Measurements from ENCODE around the gene MRPL22. TPM values are rescaled to one million over a fixed set of nuclear protein-coding genes. Genes with fewer than 3 reads are reported as not detected.
"Not testable (repeated sequence)": the region's sequence is repeated elsewhere in the genome, so short reads cannot be mapped to it uniquely, and the experiment has no call there.

The MRPL22 gene
- total RNA-seq, 1 experiment from 2014 or later, result 56.2 TPM

GRCh38 chr5:154995679-154996078 is 54.8 kb downstream of the MRPL22 start:
- no peaks in the 10 kb centered on the region for H3K36me3 ChIP-seq
- no peak overlapping the region for H3K4me3 ChIP-seq
- no peaks in the 10 kb centered on the region for H3K9me3 ChIP-seq (replicated peaks)
- no peaks in the 10 kb centered on the region; the same call in 1 of the 2 replicates for H3K27me3 ChIP-seq
- H3K4me1 ChIP-seq, result no peaks in the 10 kb centered on the region
- H3K27ac ChIP-seq, result no peak overlapping the region
- peak in 1 of 2 experiments; percentile 45 for DNase-seq

GRCh38 chr5:154997746-154998145 is 56.9 kb downstream of the MRPL22 start:
- DNase-seq, result no peak
- no peaks in the 10 kb centered on the region; the same call in 1 of the 2 replicates for H3K27me3 ChIP-seq
- no peaks in the 10 kb centered on the region for H3K36me3 ChIP-seq
- H3K27ac ChIP-seq, result no peak overlapping the region
- H3K4me1 ChIP-seq, result no peaks in the 10 kb centered on the region
- no peak overlapping the region for H3K4me3 ChIP-seq
- H3K9me3 ChIP-seq (replicated peaks), result no peaks in the 10 kb centered on the region

GRCh38 chr5:154999865-155000264 is 59.0 kb downstream of the MRPL22 start:
- Histone ChIP-seq H3K4me3 (no peak overlapping the region), H3K27me3 (no peaks in the 10 kb centered on the region), H3K36me3 (no peaks in the 10 kb centered on the region), H3K9me3 (replicated peaks) (no peaks in the 10 kb centered on the region), H3K4me1 (no peaks in the 10 kb centered on the region), H3K27ac (no peak overlapping the region)
- DNase-seq, result no peak

GRCh38 chr5:155001523-155001922 is 60.6 kb downstream of the MRPL22 start:
- no peaks in the 10 kb centered on the region for H3K9me3 ChIP-seq (replicated peaks)
- H3K4me3 ChIP-seq, result no peak overlapping the region
- H3K27ac ChIP-seq, result no peak overlapping the region
- H3K36me3 ChIP-seq, result no peaks in the 10 kb centered on the region
- no peak for DNase-seq
- H3K4me1 ChIP-seq, result no peaks in the 10 kb centered on the region
- H3K27me3 ChIP-seq, result no peaks in the 10 kb centered on the region

GRCh38 chr5:155002722-155003121 is 61.8 kb downstream of the MRPL22 start:
- not testable (repeated sequence) for H3K27me3 ChIP-seq; H3K4me1 ChIP-seq; H3K9me3 ChIP-seq (replicated peaks); H3K36me3 ChIP-seq; H3K4me3 ChIP-seq; DNase-seq; H3K27ac ChIP-seq

GRCh38 chr5:155004138-155004744 is 63.4 kb downstream of the MRPL22 start:
- Histone ChIP-seq H3K9me3 (replicated peaks) (no peaks in the 10 kb centered on the region), H3K27me3 (no peaks in the 10 kb centered on the region), H3K27ac (no peak overlapping the region), H3K4me3 (no peak overlapping the region), H3K4me1 (no peaks in the 10 kb centered on the region), H3K36me3 (no peaks in the 10 kb centered on the region)
- DNase-seq, result peak; percentile 9 to 39

GRCh38 chr5:155006265-155006664 is 65.4 kb downstream of the MRPL22 start:
- not testable (repeated sequence) for H3K27ac ChIP-seq; H3K9me3 ChIP-seq (replicated peaks); H3K36me3 ChIP-seq; DNase-seq; H3K4me3 ChIP-seq; H3K27me3 ChIP-seq; H3K4me1 ChIP-seq

GRCh38 chr5:155008669-155009068 is 67.8 kb downstream of the MRPL22 start:
- H3K9me3 ChIP-seq (replicated peaks), result no peaks in the 10 kb centered on the region
- no peak overlapping the region for H3K4me3 ChIP-seq
- H3K27ac ChIP-seq, result no peak overlapping the region
- H3K4me1 ChIP-seq, result no peaks in the 10 kb centered on the region
- no peak for DNase-seq
- H3K36me3 ChIP-seq, result no peaks in the 10 kb centered on the region
- no peaks in the 10 kb centered on the region for H3K27me3 ChIP-seq

- Histone ChIP-seq H3K4me1 (no peaks in the 10 kb centered on the region), H3K9me3 (replicated peaks) (no peaks in the 10 kb centered on the region), H3K4me3 (no peak overlapping the region), H3K27ac (no peak overlapping the region), H3K27me3 (no peaks in the 10 kb centered on the region), H3K36me3 (no peaks in the 10 kb centered on the region)
- DNase-seq, result no peak
These were observed 70.0 kb downstream of the MRPL22 start for GRCh38 chr5:155010881-155011280.

- Histone ChIP-seq H3K27me3 (no peaks in the 10 kb centered on the region; the same call in 1 of the 2 replicates), H3K4me1 (no peaks in the 10 kb centered on the region), H3K4me3 (no peak within 1 kb of the TSS), H3K36me3 (no peaks in the 10 kb centered on the region), H3K9me3 (replicated peaks) (no peaks in the 10 kb centered on the region), H3K27ac (no peak within 1 kb of the TSS)
- DNase-seq, result no peak
These were observed 72.7 kb downstream of the MRPL22 start, which contains the start of gene KIF4B for GRCh38 chr5:155013526-155013925. KIF4B (plus strand) TSS chr5:155013755; CDS start chr5:155013860, 105 bp downstream.

- no peak for DNase-seq
- H3K4me3 ChIP-seq, result no peak overlapping the region
These were observed 74.4 kb downstream of the MRPL22 start for GRCh38 chr5:155015239-155015638.

GRCh38 chr5:155017610-155018009 is 76.7 kb downstream of the MRPL22 start:
- no peaks in the 10 kb centered on the region for H3K4me1 ChIP-seq
- H3K27ac ChIP-seq, result no peak overlapping the region
- no peaks in the 10 kb centered on the region for H3K9me3 ChIP-seq (replicated peaks)
- DNase-seq, result no peak
- no peaks in the 10 kb centered on the region for H3K36me3 ChIP-seq
- no peaks in the 10 kb centered on the region; the same call in 1 of the 2 replicates for H3K27me3 ChIP-seq
- H3K4me3 ChIP-seq, result no peak overlapping the region

More at GRCh38 chr5:155015239-155015638, 74.4 kb downstream of the MRPL22 start:
- H3K36me3 ChIP-seq, result no peaks in the 10 kb centered on the region
- H3K27ac ChIP-seq, result no peak overlapping the region
- H3K27me3 ChIP-seq, result no peaks in the 10 kb centered on the region; the same call in 1 of the 2 replicates
- H3K4me1 ChIP-seq, result no peaks in the 10 kb centered on the region
- no peaks in the 10 kb centered on the region for H3K9me3 ChIP-seq (replicated peaks)

Other genes starting within 250 kb of the MRPL22 start
- gene LARP1, start 185.7 kb upstream of the MRPL22 start, total RNA-seq (2014; rRNA removed; shearing (Covaris generic)), result 99.9 and 100.0 TPM in 2 replicates
- gene FAXDC2, start 90.5 kb upstream of the MRPL22 start, total RNA-seq (2014; rRNA removed; shearing (Covaris generic)), result 2.6 and 4.2 TPM in 2 replicates
- 64.4 and 65.5 TPM in 2 replicates for gene CNOT8, start 82.4 kb upstream of the MRPL22 start, total RNA-seq (2014; rRNA removed; shearing (Covaris generic))
- 47.1 and 47.7 TPM in 2 replicates for gene GEMIN5, start 2.9 kb upstream of the MRPL22 start, total RNA-seq (2014; rRNA removed; shearing (Covaris generic))
- gene KIF4B, start 72.7 kb downstream of the MRPL22 start, total RNA-seq (2014; rRNA removed; shearing (Covaris generic)), result 0.02 and 0.03 TPM in 2 replicates

Measured in SJCRH30 (cell line).